Activated gamma-delta T cell treated with Interleukin-2 at 50 U/mL for 16 hours (primary cell): Measurements from ENCODE around the gene ANKRD12.

ENCODE experiments used
- DNase-seq: peaks from one replicate; pipeline ENCODE4 v3.0.0-alpha.2; 2020

The ANKRD12 gene

GRCh38 chr18:9296233-9297006, 159.8 kb downstream of the ANKRD12 start:
- no peak for DNase-seq

- no peak for DNase-seq
These were observed 160.4 kb downstream of the ANKRD12 start for GRCh38 chr18:9297007-9297393.

- no peak for DNase-seq
These were observed 167.9 kb downstream of the ANKRD12 start for GRCh38 chr18:9304388-9305070.

- DNase-seq, result no peak
These were observed 182.8 kb downstream of the ANKRD12 start for GRCh38 chr18:9319333-9319732.

- no peak for DNase-seq
These were observed 184.5 kb downstream of the ANKRD12 start for GRCh38 chr18:9321017-9321452.

- no peak for DNase-seq
These were observed 185.2 kb downstream of the ANKRD12 start for GRCh38 chr18:9321736-9322135.

GRCh38 chr18:9322744-9323143, 186.2 kb downstream of the ANKRD12 start:
- DNase-seq, result no peak

GRCh38 chr18:9323750-9324445, 187.3 kb downstream of the ANKRD12 start:
- no peak for DNase-seq

- no peak for DNase-seq
These were observed 189.1 kb downstream of the ANKRD12 start for GRCh38 chr18:9325716-9326115.

GRCh38 chr18:9328776-9329175, 192.2 kb downstream of the ANKRD12 start:
- DNase-seq, result no peak

- DNase-seq, result no peak
These were observed 192.9 kb downstream of the ANKRD12 start for GRCh38 chr18:9329471-9329870.

- DNase-seq, result no peak
These were observed 193.8 kb downstream of the ANKRD12 start for GRCh38 chr18:9330419-9330818.

GRCh38 chr18:9333441-9334328, 197.1 kb downstream of the ANKRD12 start:
- DNase-seq, result peak; percentile 26

- peak; percentile 95 for DNase-seq
These were observed 197.9 kb downstream of the ANKRD12 start, which contains the start of gene TWSG1 for GRCh38 chr18:9334329-9334972. Gene TWSG1 (plus strand): TSS chr18:9334773. CDS start chr18:9337230, 2,457 bp downstream.

GRCh38 chr18:9334973-9335696, 198.6 kb downstream of the ANKRD12 start:
- peak; percentile 30 for DNase-seq
